Thyroid gland (tissue), 4 donors: Measurements from ENCODE around the gene CYSLTR1.

ENCODE experiments used
- CTCF ChIP-seq, 6 experiments: fragments of 200-600 bp in 3 of 6; fragments of 450-650 bp in 3 of 6; sonication (generic) in 3 of 6; IDR thresholded peaks; one replicate each; pipeline ENCODE4 v1.5.1; 2016 to 2019; ENCODE audit warnings: antibody characterized with exemption in 6 of 6, mild to moderate bottlenecking in 2 of 6, inconsistent platforms in 1 of 6, moderate library complexity in 1 of 6
- POLR2A ChIP-seq, 2 donors: fragments of 450-650 bp; IDR thresholded peaks; one replicate each; pipeline ENCODE4 v1.6.1; 2017; ENCODE audit warnings: antibody characterized with exemption in 2 of 2, mild to moderate bottlenecking in 2 of 2, moderate library complexity in 1 of 2

GRCh38 chrX:78333521-78333920 is 6.1 kb upstream of the CYSLTR1 start:
- TF ChIP-seq CTCF (IDR thresholded peaks at IDR 0.05), result no peak
- no peak for TF ChIP-seq POLR2A (IDR thresholded peaks at IDR 0.05)
